Endothelial cell of umbilical vein (primary cell): ENCODE measurements around the gene MOK. TPM values are rescaled to one million over a fixed set of nuclear protein-coding genes. Genes with fewer than 3 reads are reported as not detected.
"Not testable (repeated sequence)": the region's sequence is repeated elsewhere in the genome, so short reads cannot be mapped to it uniquely, and the experiment has no call there.

Experiments used
- BruUV-seq: library from RNA; stranded (reverse); fragments of 400-500 nt; replicated peaks from 2 replicates; lab custom pipeline; 2021; lab: Mats Ljungman, UMichigan
- CTCF ChIA-PET: fragments of 300-600, 350-600 bp; sonication (Branson Sonifier 250); formaldehyde crosslinking; loops from one replicate; lab custom pipeline; 2021; ENCODE audit warnings: antibody characterized with exemption, inconsistent platforms; lab: Charles Lee
- POLR2A ChIA-PET: fragments of 300-600, 350-600 bp; sonication (Branson Sonifier 250); formaldehyde crosslinking; loops from one replicate; lab custom pipeline; 2021; ENCODE audit warnings: antibody characterized with exemption, inconsistent platforms; lab: Charles Lee
- DNase-seq: peaks from one replicate; pipeline ENCODE4 v3.0.0-alpha.2; 2011; ENCODE audit warnings: low read depth, low spot score
- FAIRE-seq: peaks from 2 replicates; lab custom pipeline; 2011; peaks lifted over from hg19 to GRCh38; lab: Jason Lieb, UNC
- H2AFZ ChIP-seq: 2 replicates; pipeline ENCODE4 v1.6.0; 2012; ENCODE audit warnings: low read depth, low read length, control low read depth, inconsistent platforms
- H3K27ac ChIP-seq: 2 replicates; pipeline ENCODE4 v1.5.1; 2011; ENCODE audit warnings: low read depth, mild to moderate bottlenecking, control low read depth, low read length, moderate library complexity; ENCODE audit not compliant: insufficient read depth
- H3K27me3 ChIP-seq, 2 experiments: 2 replicates each; pipeline versions ENCODE4 v1.6.0 to v1.6.1; 2011; ENCODE audit warnings: low read length in 2 of 2, mixed read lengths in 1 of 2; ENCODE audit not compliant: control insufficient read depth in 2 of 2, insufficient read depth in 2 of 2
- H3K36me3 ChIP-seq, 2 experiments: 2 replicates in 1 of 2; 3 replicates in 1 of 2; pipeline ENCODE4 v1.5.1; 2011; ENCODE audit warnings: low read length in 2 of 2, mild to moderate bottlenecking in 1 of 2, moderate library complexity in 1 of 2; ENCODE audit not compliant: control insufficient read depth in 2 of 2, insufficient read depth in 2 of 2; ENCODE audit errors: extremely low read depth in 1 of 2
- H3K4me1 ChIP-seq: 3 replicates; pipeline ENCODE4 v1.5.1; 2011; ENCODE audit warnings: mild to moderate bottlenecking, low read length; ENCODE audit not compliant: control insufficient read depth, insufficient read depth; ENCODE audit errors: extremely low read depth
- H3K4me2 ChIP-seq: 2 replicates; pipeline ENCODE4 v1.6.1; 2011; ENCODE audit warnings: low read length, control low read depth, mixed read lengths; ENCODE audit not compliant: insufficient read depth
- H3K4me3 ChIP-seq, 3 experiments: fragments of 200-600 bp in 1 of 3; sonication (generic), shearing (Covaris generic) in 1 of 3; replicated peaks in 1 of 3; 2 replicates each; pipeline ENCODE4 v1.5.1; 2011 to 2016; ENCODE audit warnings: control low read depth in 3 of 3, low read length in 3 of 3, mild to moderate bottlenecking in 2 of 3, inconsistent platforms in 1 of 3, low read depth in 1 of 3, moderate library complexity in 1 of 3; ENCODE audit not compliant: insufficient read depth in 1 of 3
- H3K79me2 ChIP-seq: 2 replicates; pipeline ENCODE4 v1.6.0; 2012; ENCODE audit warnings: low read length, inconsistent platforms; ENCODE audit not compliant: control insufficient read depth, insufficient read depth
- H3K9ac ChIP-seq: replicated peaks from 2 replicates; pipeline ENCODE3; 2011; ENCODE audit warnings: low read length, control low read depth; ENCODE audit not compliant: insufficient read depth; ENCODE audit errors: extremely low read depth
- H3K9me1 ChIP-seq: replicated peaks from 3 replicates; pipeline ENCODE4 v1.6.0; 2011; ENCODE audit warnings: mild to moderate bottlenecking, low read length; ENCODE audit not compliant: control insufficient read depth, insufficient read depth; ENCODE audit errors: extremely low read depth
- H3K9me3 ChIP-seq: replicated peaks from 2 replicates; pipeline ENCODE4 v1.5.1; 2012; ENCODE audit warnings: low read length, inconsistent platforms; ENCODE audit not compliant: control insufficient read depth, insufficient read depth
- H4K20me1 ChIP-seq: replicated peaks from 2 replicates; pipeline ENCODE3; 2011; ENCODE audit warnings: mild to moderate bottlenecking, low read length; ENCODE audit not compliant: control insufficient read depth, insufficient read depth; ENCODE audit errors: extremely low read depth
- EZH2 ChIP-seq: IDR thresholded peaks from 2 replicates; pipeline ENCODE4 v1.6.1; 2012; ENCODE audit warnings: borderline replicate concordance, low read depth, mild to moderate bottlenecking, moderate library complexity, low read length, inconsistent platforms; ENCODE audit not compliant: severe bottlenecking
- FOS ChIP-seq: IDR thresholded peaks from 2 replicates; pipeline ENCODE4 v1.6.1; 2011; ENCODE audit warnings: mild to moderate bottlenecking, low read length, moderate library complexity, borderline replicate concordance; ENCODE audit not compliant: insufficient read depth
- GATA2 ChIP-seq: IDR thresholded peaks from 2 replicates; pipeline ENCODE4 v1.7.0; 2011; ENCODE audit warnings: low read depth, mild to moderate bottlenecking, moderate library complexity, mixed read lengths, low read length; ENCODE audit not compliant: insufficient read length, insufficient read depth
- JUN ChIP-seq: IDR thresholded peaks from 2 replicates; pipeline ENCODE4 v1.6.1; 2011; ENCODE audit warnings: borderline replicate concordance, low read depth; ENCODE audit not compliant: insufficient read length, insufficient read depth
- MYC ChIP-seq: IDR thresholded peaks from one replicate; pipeline ENCODE4 v1.6.1; 2011; ENCODE audit warnings: mild to moderate bottlenecking, low read depth, low read length
- POLR2A ChIP-seq: IDR thresholded peaks from 2 replicates; pipeline ENCODE4 v1.6.1; 2012; ENCODE audit warnings: low read depth, mild to moderate bottlenecking, control low read depth, low read length
- POLR2AphosphoS5 ChIP-seq: IDR thresholded peaks from 2 replicates; pipeline ENCODE4 v1.6.1; 2012; ENCODE audit warnings: low read depth, mild to moderate bottlenecking, control low read depth, low read length, moderate library complexity; ENCODE audit not compliant: insufficient read depth
- dilution Hi-C: fragments of 300-500 bp; cut with MboI; formaldehyde crosslinking; loops from one replicate; pipeline ENCODE4 v1.15.0; 2019; ENCODE audit warnings: low sequenced_read_pairs; ENCODE audit not compliant: extremely low pct_ligation_motif_present
- intact Hi-C: fragments of 100-400 bp; cut with micrococcal nuclease; formaldehyde crosslinking; loops from one replicate; pipeline ENCODE4 v1.10.0; 2022
- polyA plus RNA-seq, 4 experiments: library from polyadenylated mRNA; depleted of rRNA in 3 of 4; stranded (reverse) in 3 of 4; unstranded in 1 of 4; fragments of >200 nt; gene quantifications; 2 replicates each; pipeline versions ENCODE4 v1.2.1 to v1.2.3, GENCODE V29; 2011 to 2012; ENCODE audit warnings: missing spikeins in 1 of 4
- total RNA-seq: library from RNA; stranded (reverse); gene quantifications from 2 replicates; pipeline ENCODE4 v1.2.3, GENCODE V29; 2021
- TF ChIP-seq, protein P1 (sequence below): IDR thresholded peaks from 2 replicates; pipeline ENCODE4 v1.6.1; 2011; ENCODE audit not compliant: insufficient read depth, insufficient read length
- TF ChIP-seq, protein P2 (sequence below), 2 donors: IDR thresholded peaks; 1 replicate in 1 of 2; 2 replicates in 1 of 2; pipeline ENCODE4 v1.5.1; 2011; ENCODE audit warnings: low read length in 2 of 2, mild to moderate bottlenecking in 2 of 2, moderate library complexity in 2 of 2, control low read depth in 1 of 2, inconsistent platforms in 1 of 2, low read depth in 1 of 2; ENCODE audit not compliant: insufficient read depth in 1 of 2; ENCODE audit errors: extremely low read depth in 1 of 2

MOK gene
- total and polyA plus RNA-seq, 2 donors (not counting 3 experiments of a cell fraction or from before 2014, with no cell fraction given), result 6.1 to 8.6 TPM

GRCh38 chr14:102352213-102352612 is 47.2 kb upstream of the MOK start:
- H3K36me3 ChIP-seq, result peaks cover 5 to 10% of the 10 kb centered on the region in 2 experiments
- H2AFZ ChIP-seq, result no peak overlapping the region
- DNase-seq (no peak), FAIRE-seq (no peak)
- no peak overlapping the region for H3K27ac ChIP-seq
- no peak overlapping the region for H3K4me2 ChIP-seq
- H3K9ac ChIP-seq, result no peak overlapping the region
- no peaks in the 10 kb centered on the region for H4K20me1 ChIP-seq
- no peaks in the 10 kb centered on the region for H3K27me3 ChIP-seq
- dilution Hi-C loops (no loop called here), intact Hi-C loops (no loop called here)
- BruUV-seq, result no TSS peak
- no peaks in the 10 kb centered on the region for H3K9me1 ChIP-seq
- ChIA-PET POLR2A (no interaction called here), CTCF (interaction anchor here (0.6 to 1.7 kb wide), 3 partner anchors 11 to 38 kb away, joined by 3 to 5 read pairs (median 3); partner anchors contain the start of gene TECPR2)
- no peak for TF ChIP-seq FOS
- TF ChIP-seq, protein P1, sequence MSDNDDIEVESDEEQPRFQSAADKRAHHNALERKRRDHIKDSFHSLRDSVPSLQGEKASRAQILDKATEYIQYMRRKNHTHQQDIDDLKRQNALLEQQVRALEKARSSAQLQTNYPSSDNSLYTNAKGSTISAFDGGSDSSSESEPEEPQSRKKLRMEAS, result no peak
- TF ChIP-seq, protein P2, sequence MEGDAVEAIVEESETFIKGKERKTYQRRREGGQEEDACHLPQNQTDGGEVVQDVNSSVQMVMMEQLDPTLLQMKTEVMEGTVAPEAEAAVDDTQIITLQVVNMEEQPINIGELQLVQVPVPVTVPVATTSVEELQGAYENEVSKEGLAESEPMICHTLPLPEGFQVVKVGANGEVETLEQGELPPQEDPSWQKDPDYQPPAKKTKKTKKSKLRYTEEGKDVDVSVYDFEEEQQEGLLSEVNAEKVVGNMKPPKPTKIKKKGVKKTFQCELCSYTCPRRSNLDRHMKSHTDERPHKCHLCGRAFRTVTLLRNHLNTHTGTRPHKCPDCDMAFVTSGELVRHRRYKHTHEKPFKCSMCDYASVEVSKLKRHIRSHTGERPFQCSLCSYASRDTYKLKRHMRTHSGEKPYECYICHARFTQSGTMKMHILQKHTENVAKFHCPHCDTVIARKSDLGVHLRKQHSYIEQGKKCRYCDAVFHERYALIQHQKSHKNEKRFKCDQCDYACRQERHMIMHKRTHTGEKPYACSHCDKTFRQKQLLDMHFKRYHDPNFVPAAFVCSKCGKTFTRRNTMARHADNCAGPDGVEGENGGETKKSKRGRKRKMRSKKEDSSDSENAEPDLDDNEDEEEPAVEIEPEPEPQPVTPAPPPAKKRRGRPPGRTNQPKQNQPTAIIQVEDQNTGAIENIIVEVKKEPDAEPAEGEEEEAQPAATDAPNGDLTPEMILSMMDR (IDR thresholded peaks at IDR 0.05; ENCODE audit: extremely low read depth in 1 of 2, insufficient read depth in 1 of 2, low read depth in 1 of 2, low read length in 2 of 2), result no peak
- no peak for TF ChIP-seq POLR2A
- no peak for TF ChIP-seq POLR2AphosphoS5
- no peak for TF ChIP-seq GATA2
- TF ChIP-seq MYC, result no peak
- TF ChIP-seq EZH2, result no peak
- TF ChIP-seq JUN, result no peak
- H3K79me2 ChIP-seq, result no peaks in the 10 kb centered on the region
- peaks cover 18% of the 10 kb centered on the region for H3K4me1 ChIP-seq
- no peak overlapping the region for H3K4me3 ChIP-seq
- H3K9me3 ChIP-seq, result no peaks in the 10 kb centered on the region

GRCh38 chr14:102351593-102351992 is 46.6 kb upstream of the MOK start:
- H3K9me1 ChIP-seq, H3K4me3 ChIP-seq, H3K9ac ChIP-seq, H4K20me1 ChIP-seq, H3K79me2 ChIP-seq, H3K27me3 ChIP-seq, dilution Hi-C loops, H2AFZ ChIP-seq, BruUV-seq, H3K36me3 ChIP-seq, H3K9me3 ChIP-seq: not testable (repeated sequence)
- peak overlapping the region; percentile 88 for H3K4me2 ChIP-seq
- peak overlapping the region; percentile 75 for H3K27ac ChIP-seq
- CTCF ChIA-PET, result interaction anchor here (0.6 to 1.7 kb wide), 3 partner anchors 12 to 38 kb away, joined by 3 to 5 read pairs (median 3); partner anchors contain the start of gene TECPR2
- intact Hi-C loops, result loop anchor here (1.0 kb wide), 1 partner anchor 11 kb away; the partner anchor contains the start of genes CINP and TECPR2
- H3K4me1 ChIP-seq, result peaks cover 18% of the 10 kb centered on the region
- POLR2A ChIA-PET, result interaction anchor here (0.6 kb wide), 1 partner anchor 26 kb away, joined by 3 read pairs; no protein-coding TSS in a partner anchor
- DNase-seq (peak; percentile 83), FAIRE-seq (peak; percentile 64)
